ENCODE data around the gene BRD3. TPM values are rescaled to one million over a fixed set of nuclear protein-coding genes. Genes with fewer than 3 reads are reported as not detected.
"Not testable (repeated sequence)": the region's sequence is repeated elsewhere in the genome, so short reads cannot be mapped to it uniquely, and the experiment has no call there.

BRD3 gene
- total RNA-seq, 1 donor from 2014 or later, result 32.0 TPM

- peak within 1 kb of the TSS; percentile 72 to 87 for H3K27ac ChIP-seq
- DNase-seq (ENCODE audit: low spot score in 2 of 2), result peak in 1 of 2 donors; percentile 79
- no peak for TF ChIP-seq CTCF (IDR thresholded peaks at IDR 0.05)
- H3K36me3 ChIP-seq, result no peaks in the 10 kb centered on the region
- intact Hi-C loops (cut with DNase I), result loop anchor here (1.0 to 5.0 kb wide), 2 partner anchors 33 to 460 kb away; partner anchors contain the start of genes ADAMTSL2 and BRD3OS
- no peaks in the 10 kb centered on the region for H3K9me3 ChIP-seq
- peak within 1 kb of the TSS; percentile 63 to 95 for H3K4me3 ChIP-seq
- H3K4me1 ChIP-seq, result peaks cover 0 to 23% of the 10 kb centered on the region in 2 donors
- H3K27me3 ChIP-seq, result no peaks in the 10 kb centered on the region
These were observed 75.7 kb downstream of the BRD3 start, which contains the start of gene VAV2 for GRCh38 chr9:133991964-133992779. VAV2 (minus strand) TSS chr9:133992324; CDS start chr9:133992278, 46 bp downstream.

- intact Hi-C loops (cut with DNase I), result loop anchor here (5.0 kb wide), 1 partner anchor 459 kb away; the partner anchor contains the start of gene ADAMTSL2
- Histone ChIP-seq H3K4me3 (peak overlapping the region; percentile 63 to 95), H3K27ac (peak overlapping the region; percentile 58 to 75), H3K36me3 (no peaks in the 10 kb centered on the region), H3K4me1 (peaks cover 0 to 23% of the 10 kb centered on the region in 2 donors), H3K27me3 (no peaks in the 10 kb centered on the region), H3K9me3 (no peaks in the 10 kb centered on the region)
- no peak for TF ChIP-seq CTCF (IDR thresholded peaks at IDR 0.05)
- no peak for DNase-seq (ENCODE audit: low spot score in 2 of 2)
These were observed 76.5 kb downstream of the BRD3 start for GRCh38 chr9:133991214-133991921.

- DNase-seq (ENCODE audit: low spot score in 2 of 2), result peak in 1 of 2 donors; percentile 80
- H3K27ac ChIP-seq, result peak overlapping the region; percentile 58 to 75
- no peaks in the 10 kb centered on the region for H3K27me3 ChIP-seq
- no peaks in the 10 kb centered on the region for H3K9me3 ChIP-seq
- peaks cover 0 to 23% of the 10 kb centered on the region in 2 donors for H3K4me1 ChIP-seq
- no peak for TF ChIP-seq CTCF (IDR thresholded peaks at IDR 0.05)
- H3K4me3 ChIP-seq, result peak overlapping the region; percentile 63 to 95
- no peaks in the 10 kb centered on the region for H3K36me3 ChIP-seq
- intact Hi-C loops (cut with DNase I), result loop anchor here (5.0 kb wide), 1 partner anchor 458 kb away; the partner anchor contains the start of gene ADAMTSL2
These were observed 77.2 kb downstream of the BRD3 start for GRCh38 chr9:133990366-133991213.

- H3K27ac ChIP-seq, result no peak overlapping the region
- DNase-seq (ENCODE audit: low spot score in 2 of 2), result no peak
- peak overlapping the region in 1 of 2 donors; percentile 63 for H3K4me3 ChIP-seq
- H3K27me3 ChIP-seq, result no peaks in the 10 kb centered on the region
- no peaks in the 10 kb centered on the region for H3K9me3 ChIP-seq
- peaks cover 0 to 23% of the 10 kb centered on the region in 2 donors for H3K4me1 ChIP-seq
- intact Hi-C loops (cut with DNase I), result loop anchor here (5.0 kb wide), 1 partner anchor 457 kb away; the partner anchor contains the start of gene ADAMTSL2
- no peaks in the 10 kb centered on the region for H3K36me3 ChIP-seq
- TF ChIP-seq CTCF (IDR thresholded peaks at IDR 0.05), result no peak
These were observed 78.0 kb downstream of the BRD3 start for GRCh38 chr9:133989625-133990365.

- not testable (repeated sequence) for DNase-seq (ENCODE audit: low spot score in 2 of 2)
These were observed 79.1 kb downstream of the BRD3 start for GRCh38 chr9:133988771-133989170.

More at GRCh38 chr9:133988771-133989170, 79.1 kb downstream of the BRD3 start:
- H3K4me3 ChIP-seq; H3K36me3 ChIP-seq; H3K27ac ChIP-seq; intact Hi-C loops (cut with DNase I); H3K27me3 ChIP-seq; H3K9me3 ChIP-seq: not testable (repeated sequence)
- peaks cover 0 to 18% of the 10 kb centered on the region in 2 donors for H3K4me1 ChIP-seq
